CD14-positive monocyte (primary cell): Measurements from ENCODE around the gene GFOD1. TPM values are rescaled to one million over a fixed set of nuclear protein-coding genes. Genes with fewer than 3 reads are reported as not detected.

ENCODE experiments used
- DNase-seq, 3 donors: peaks; one replicate each; pipeline ENCODE4 v3.0.0-alpha.2; 2011 to 2022
- H2AFZ ChIP-seq: 2 replicates; pipeline ENCODE4 v1.6.0; 2012; ENCODE audit warnings: mild to moderate bottlenecking, low read depth, low read length, inconsistent platforms; ENCODE audit not compliant: insufficient read depth, poor library complexity, severe bottlenecking
- H3K27ac ChIP-seq, 2 donors: 1 replicate in 1 of 2; 2 replicates in 1 of 2; pipeline ENCODE4 v1.5.1; 2012 to 2013; ENCODE audit warnings: low read length in 2 of 2, control low read depth in 1 of 2, inconsistent platforms in 1 of 2, low read depth in 1 of 2, mild to moderate bottlenecking in 1 of 2
- H3K27me3 ChIP-seq, 2 donors: one replicate each; pipeline versions ENCODE4 v1.6.0 to v1.6.1; 2011 to 2013; ENCODE audit warnings: low read length in 2 of 2; ENCODE audit not compliant: control insufficient read depth in 2 of 2, insufficient read depth in 2 of 2
- H3K36me3 ChIP-seq, 2 donors: replicated peaks in 1 of 2; 1 replicate in 1 of 2; 2 replicates in 1 of 2; pipeline versions ENCODE4 v1.5.1 to v1.6.1; 2012 to 2013; ENCODE audit warnings: low read length in 2 of 2, control low read depth in 1 of 2, inconsistent platforms in 1 of 2, mild to moderate bottlenecking in 1 of 2; ENCODE audit not compliant: insufficient read depth in 2 of 2, control insufficient read depth in 1 of 2
- H3K4me1 ChIP-seq, 2 donors: 1 replicate in 1 of 2; 2 replicates in 1 of 2; pipeline versions ENCODE4 v1.5.1 to v1.6.1; 2012 to 2013; ENCODE audit warnings: low read length in 2 of 2, control low read depth in 1 of 2, inconsistent platforms in 1 of 2, mild to moderate bottlenecking in 1 of 2, moderate library complexity in 1 of 2; ENCODE audit not compliant: insufficient read depth in 2 of 2, control insufficient read depth in 1 of 2
- H3K4me2 ChIP-seq: replicated peaks from 2 replicates; pipeline ENCODE3; 2012; ENCODE audit warnings: low read length, moderate library complexity, mild to moderate bottlenecking; ENCODE audit not compliant: poor library complexity, severe bottlenecking; ENCODE audit errors: extremely low read depth
- H3K4me3 ChIP-seq, 3 experiments: fragments of 200-600 bp in 1 of 3; sonication (generic) in 1 of 3; replicated peaks in 1 of 3; 1 replicate in 2 of 3; 2 replicates in 1 of 3; pipeline ENCODE4 v1.5.1; 2011 to 2013; ENCODE audit warnings: low read length in 3 of 3, mild to moderate bottlenecking in 3 of 3, control low read depth in 2 of 3, low read depth in 2 of 3, inconsistent platforms in 1 of 3, moderate library complexity in 1 of 3
- H3K79me2 ChIP-seq: 2 replicates; pipeline ENCODE4 v1.6.0; 2012; ENCODE audit warnings: mild to moderate bottlenecking, control low read depth, inconsistent platforms, low read length, moderate library complexity; ENCODE audit not compliant: insufficient read depth
- H3K9ac ChIP-seq: 2 replicates; pipeline ENCODE4 v1.6.0; 2017; ENCODE audit warnings: low read length, mild to moderate bottlenecking; ENCODE audit not compliant: insufficient read depth, poor library complexity, severe bottlenecking
- H3K9me3 ChIP-seq, 2 donors: replicated peaks in 1 of 2; 1 replicate in 1 of 2; 2 replicates in 1 of 2; pipeline versions ENCODE4 v1.5.1 to v1.6.1; 2012 to 2013; ENCODE audit warnings: low read length in 2 of 2, control low read depth in 1 of 2; ENCODE audit not compliant: control insufficient read depth in 1 of 2, insufficient read depth in 1 of 2
- H4K20me1 ChIP-seq: 2 replicates; pipeline ENCODE4 v1.6.0; 2012; ENCODE audit warnings: mild to moderate bottlenecking, low read length, control low read depth, moderate library complexity; ENCODE audit not compliant: insufficient read depth
- H3K27ac Mint-ChIP-seq, 7 donors: one replicate each; pipeline ENCODE4 v1.8.0; 2020; ENCODE audit warnings: mild to moderate bottlenecking in 7 of 7, mixed read lengths in 7 of 7, moderate library complexity in 6 of 7, inconsistent platforms in 2 of 7
- H3K27me3 Mint-ChIP-seq, 3 donors: one replicate each; pipeline ENCODE4 v1.8.0; 2021 to 2022; ENCODE audit warnings: low read depth in 3 of 3, mild to moderate bottlenecking in 3 of 3, mixed read lengths in 3 of 3, moderate library complexity in 3 of 3, inconsistent platforms in 1 of 3
- H3K36me3 Mint-ChIP-seq, 2 donors: one replicate each; pipeline ENCODE4 v1.8.0; 2020; ENCODE audit warnings: mixed read lengths in 2 of 2, inconsistent platforms in 1 of 2, mild to moderate bottlenecking in 1 of 2
- H3K4me1 Mint-ChIP-seq: one replicate; pipeline ENCODE4 v1.8.0; 2020; ENCODE audit warnings: mild to moderate bottlenecking, mixed read lengths
- H3K4me3 Mint-ChIP-seq, 2 donors: one replicate each; pipeline ENCODE4 v1.8.0; 2020; ENCODE audit warnings: mild to moderate bottlenecking in 2 of 2, mixed read lengths in 2 of 2, moderate library complexity in 1 of 2
- H3K9me3 Mint-ChIP-seq, 7 donors: one replicate each; pipeline ENCODE4 v1.8.0; 2020 to 2022; ENCODE audit warnings: mixed read lengths in 7 of 7, mild to moderate bottlenecking in 6 of 7, moderate library complexity in 6 of 7, inconsistent platforms in 2 of 7
- WGBS: methylation state at CpG from one replicate; pipeline ENCODE4 v1.1.5; 2013; ENCODE audit warnings: missing lambda C conversion rate; ENCODE audit not compliant: insufficient coverage; 5-methylcytosine and 5-hydroxymethylcytosine counted together
- intact Hi-C, 2 donors: fragments of 100-400 bp; cut with micrococcal nuclease; formaldehyde crosslinking; loops; one replicate each; pipeline versions ENCODE4 v1.15.0 to v1.15.1; 2023
- polyA plus RNA-seq, 3 donors: library from polyadenylated mRNA; depleted of rRNA in 1 of 3; unstranded in 2 of 3; stranded (reverse) in 1 of 3; fragments of 300-500 nt in 2 of 3; fragments of >200 nt in 1 of 3; fragmentation: Illumina TruSeq in 2 of 3; gene quantifications; 1 replicate in 2 of 3; 2 replicates in 1 of 3; pipeline ENCODE4 v1.2.3, GENCODE V29; 2012 to 2021
- TF ChIP-seq, protein P1 (sequence below): fragments of 200-600 bp; IDR thresholded peaks from one replicate; pipeline ENCODE4 v1.8.0; 2022; ENCODE audit warnings: antibody characterized with exemption, mild to moderate bottlenecking

Gene GFOD1
- polyA plus RNA-seq, 3 donors = 2.4 to 8.7 (median 2.4) TPM

DNA sequence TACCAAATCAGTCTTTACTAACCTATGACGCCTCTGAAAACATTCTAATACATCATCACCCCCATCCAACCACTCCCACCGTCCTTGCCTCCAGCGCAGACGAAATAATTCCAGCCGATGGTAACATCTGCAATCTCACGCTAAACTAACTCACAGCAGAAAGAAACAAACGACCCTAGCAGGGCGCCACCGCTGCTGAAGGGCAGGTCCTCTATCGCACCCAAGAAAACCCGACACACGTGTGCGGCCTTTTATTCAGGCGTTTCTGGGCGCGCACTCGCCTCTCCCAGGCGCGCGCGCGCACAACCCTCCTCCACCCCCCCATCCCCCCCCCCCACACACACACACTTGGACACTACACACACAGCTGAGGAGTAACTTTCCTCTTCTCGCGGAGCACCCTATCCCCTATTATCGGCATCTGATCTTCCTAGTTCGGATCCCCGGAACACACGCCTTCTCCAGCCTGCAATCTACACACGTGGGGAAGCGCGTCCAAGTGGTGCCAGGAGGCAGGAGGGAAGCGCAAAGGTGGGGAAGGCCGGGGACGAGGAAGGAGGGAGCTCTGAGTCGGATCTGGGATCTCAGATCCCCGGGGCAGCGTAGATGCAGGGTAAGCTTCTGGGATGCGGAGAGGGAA lies 1.4 kb downstream of the GFOD1 start:
- H3K79me2 ChIP-seq = peaks cover 22% of the 10 kb centered on the region
- peaks cover 53% of the 10 kb centered on the region for H3K4me1 Mint-ChIP-seq
- intact Hi-C loops = loop anchor here (2.0 to 10.0 kb wide), 6 partner anchors 19 to 89 kb away; partner anchors contain the start of gene SIRT5 (in 2 of the 2)

DNA sequence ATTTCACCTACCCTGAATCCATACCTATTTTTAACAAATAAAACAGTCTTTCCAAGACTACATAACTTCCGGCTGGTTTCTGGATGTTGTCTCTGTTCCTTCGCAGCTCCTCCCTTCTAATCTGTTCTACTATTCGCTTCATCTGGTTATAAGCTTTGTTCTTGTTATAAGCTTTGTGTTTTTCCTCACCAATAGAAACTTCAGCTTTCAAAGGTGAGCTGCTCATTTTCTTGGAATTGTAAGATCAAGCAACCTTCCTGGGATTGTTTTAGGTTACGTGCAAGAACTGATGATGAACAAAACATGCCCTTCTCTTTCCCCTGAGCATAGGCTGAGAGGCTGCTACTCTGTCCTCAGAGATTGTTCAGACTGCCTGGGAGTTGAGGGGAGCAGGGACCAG lies 2.1 kb downstream of the GFOD1 start:
- Histone ChIP-seq H2AFZ (no peak overlapping the region), H3K79me2 (peaks cover 22% of the 10 kb centered on the region), H3K4me1 (peaks cover 27 to 44% of the 10 kb centered on the region in 2 donors), H4K20me1 (peaks cover 8% of the 10 kb centered on the region), H3K9ac (peak overlapping the region; percentile 90), H3K4me2 (peak overlapping the region; percentile 96), H3K36me3 (no peaks in the 10 kb centered on the region), H3K9me3 (no peaks in the 10 kb centered on the region), H3K4me3 (peak overlapping the region in 2 of 3 experiments; percentile 53 to 92), H3K27ac (no peak overlapping the region), H3K27me3 (peaks cover 0 to 7% of the 10 kb centered on the region in 2 donors)
- peak overlapping the region; percentile 98 to 99 for H3K4me3 Mint-ChIP-seq
- H3K27me3 Mint-ChIP-seq = peaks cover 3 to 14% (median 14%) of the 10 kb centered on the region in 3 donors
- 60% methylated on average over 1 of the region's 4 CpGs for WGBS
- peaks cover 56% of the 10 kb centered on the region for H3K4me1 Mint-ChIP-seq
- intact Hi-C loops = loop anchor here (5.0 to 10.0 kb wide), 5 partner anchors 33 to 89 kb away; partner anchors contain the start of gene SIRT5 (in 2 of the 2)
- DNase-seq = no peak
- peaks cover 7 to 11% of the 10 kb centered on the region in 2 donors for H3K36me3 Mint-ChIP-seq
- H3K27ac Mint-ChIP-seq = peak overlapping the region in 2 of 7 donors; percentile 60 to 92
- TF ChIP-seq, protein P1, sequence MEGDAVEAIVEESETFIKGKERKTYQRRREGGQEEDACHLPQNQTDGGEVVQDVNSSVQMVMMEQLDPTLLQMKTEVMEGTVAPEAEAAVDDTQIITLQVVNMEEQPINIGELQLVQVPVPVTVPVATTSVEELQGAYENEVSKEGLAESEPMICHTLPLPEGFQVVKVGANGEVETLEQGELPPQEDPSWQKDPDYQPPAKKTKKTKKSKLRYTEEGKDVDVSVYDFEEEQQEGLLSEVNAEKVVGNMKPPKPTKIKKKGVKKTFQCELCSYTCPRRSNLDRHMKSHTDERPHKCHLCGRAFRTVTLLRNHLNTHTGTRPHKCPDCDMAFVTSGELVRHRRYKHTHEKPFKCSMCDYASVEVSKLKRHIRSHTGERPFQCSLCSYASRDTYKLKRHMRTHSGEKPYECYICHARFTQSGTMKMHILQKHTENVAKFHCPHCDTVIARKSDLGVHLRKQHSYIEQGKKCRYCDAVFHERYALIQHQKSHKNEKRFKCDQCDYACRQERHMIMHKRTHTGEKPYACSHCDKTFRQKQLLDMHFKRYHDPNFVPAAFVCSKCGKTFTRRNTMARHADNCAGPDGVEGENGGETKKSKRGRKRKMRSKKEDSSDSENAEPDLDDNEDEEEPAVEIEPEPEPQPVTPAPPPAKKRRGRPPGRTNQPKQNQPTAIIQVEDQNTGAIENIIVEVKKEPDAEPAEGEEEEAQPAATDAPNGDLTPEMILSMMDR = no peak
- H3K9me3 Mint-ChIP-seq = peaks cover 0 to 2% (median 0%) of the 10 kb centered on the region in 7 donors

More for the DNA sequence above, 1.4 kb downstream of the GFOD1 start:
- Histone ChIP-seq H3K4me2 (peak overlapping the region; percentile 96), H2AFZ (peak overlapping the region; percentile 88), H3K4me1 (peaks cover 27 to 44% of the 10 kb centered on the region in 2 donors), H3K36me3 (no peaks in the 10 kb centered on the region), H3K27me3 (peaks cover 0 to 7% of the 10 kb centered on the region in 2 donors), H4K20me1 (peaks cover 8% of the 10 kb centered on the region), H3K9me3 (no peaks in the 10 kb centered on the region), H3K27ac (peak overlapping the region; percentile 75 to 86), H3K9ac (peak overlapping the region; percentile 90), H3K4me3 (peak overlapping the region; percentile 53 to 92 (median 58))
- Mint-ChIP-seq H3K27ac (peak overlapping the region in 6 of 7 donors; percentile 8 to 92 (median 82)), H3K36me3 (peaks cover 5 to 11% of the 10 kb centered on the region in 2 donors), H3K9me3 (peaks cover 0 to 2% (median 0%) of the 10 kb centered on the region in 7 donors), H3K27me3 (peaks cover 3 to 14% (median 14%) of the 10 kb centered on the region in 3 donors), H3K4me3 (peak overlapping the region; percentile 98 to 99)
- DNase-seq = peak in 1 of 3 donors; percentile 24
- 1% methylated on average over 18 of the region's 38 CpGs for WGBS
- TF ChIP-seq, protein P1 = no peak
